Parathyroid adenoma (tissue), 2 donors: ENCODE results near the gene CCDC102A.

Experiments
- H2AFZ ChIP-seq: fragments of 300-600 bp; sonication (generic); one replicate; pipeline ENCODE4 v1.7.0; 2017; ENCODE audit warnings: antibody characterized with exemption, mild to moderate bottlenecking
- H3K27ac ChIP-seq: fragments of 300-600 bp; sonication (generic); one replicate; pipeline ENCODE4 v1.7.0; 2017
- H3K27me3 ChIP-seq: fragments of 300-600 bp; sonication (generic); one replicate; pipeline ENCODE4 v1.7.0; 2017; ENCODE audit warnings: low read length; ENCODE audit not compliant: control insufficient read depth, insufficient read depth
- H3K36me3 ChIP-seq: fragments of 300-600 bp; sonication (generic); one replicate; pipeline ENCODE4 v1.7.0; 2017; ENCODE audit warnings: low read length; ENCODE audit not compliant: control insufficient read depth, insufficient read depth
- H3K4me1 ChIP-seq: fragments of 300-600 bp; sonication (generic); one replicate; pipeline ENCODE4 v1.7.0; 2017; ENCODE audit warnings: control low read depth
- H3K4me2 ChIP-seq: fragments of 300-600 bp; sonication (generic); one replicate; pipeline ENCODE4 v1.7.0; 2017; ENCODE audit warnings: low read length
- H3K4me3 ChIP-seq: fragments of 300-600 bp; sonication (generic); one replicate; pipeline ENCODE4 v1.7.0; 2017; ENCODE audit warnings: low read depth, low read length
- H3K79me2 ChIP-seq: fragments of 300-600 bp; sonication (generic); one replicate; pipeline ENCODE4 v1.7.0; 2017; ENCODE audit warnings: control low read depth
- H3K9ac ChIP-seq: fragments of 300-600 bp; sonication (generic); one replicate; pipeline ENCODE4 v1.7.0; 2017; ENCODE audit warnings: mild to moderate bottlenecking
- H3K9me3 ChIP-seq: fragments of 300-600 bp; sonication (generic); one replicate; pipeline ENCODE4 v1.7.0; 2017; ENCODE audit warnings: low read length; ENCODE audit not compliant: control insufficient read depth
- TF ChIP-seq, protein P1 (sequence below): fragments of 300-600 bp; sonication (generic); IDR thresholded peaks from one replicate; pipeline ENCODE4 v1.7.0; 2017; ENCODE audit warnings: antibody characterized with exemption, mild to moderate bottlenecking
- donor health status: primary hyperparathyroidism.

The CCDC102A gene

DNA sequence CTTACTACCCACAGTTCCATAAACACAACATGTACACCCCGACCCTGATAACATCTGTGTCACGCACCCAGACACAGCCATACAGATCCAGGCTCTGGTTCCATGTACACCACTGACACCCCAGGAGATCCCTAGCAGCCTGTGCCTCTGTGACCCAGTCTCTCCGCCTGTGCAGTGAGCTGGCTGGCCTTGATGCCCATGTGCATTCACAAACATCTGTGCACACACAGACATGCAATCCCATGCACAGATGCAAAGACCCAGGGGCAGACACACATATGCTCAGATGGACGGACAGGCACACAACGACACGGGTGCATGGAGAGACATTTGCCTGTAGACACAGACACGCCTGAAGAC lies 4.1 kb downstream of the CCDC102A start:
- Histone ChIP-seq H2AFZ (no peak overlapping the region), H3K9me3 (no peaks in the 10 kb centered on the region), H3K4me2 (no peak overlapping the region), H3K79me2 (no peaks in the 10 kb centered on the region), H3K36me3 (no peaks in the 10 kb centered on the region), H3K4me3 (no peak overlapping the region), H3K9ac (no peak overlapping the region), H3K27ac (no peak overlapping the region), H3K27me3 (no peaks in the 10 kb centered on the region), H3K4me1 (peaks cover 23% of the 10 kb centered on the region)
- TF ChIP-seq, protein P1, sequence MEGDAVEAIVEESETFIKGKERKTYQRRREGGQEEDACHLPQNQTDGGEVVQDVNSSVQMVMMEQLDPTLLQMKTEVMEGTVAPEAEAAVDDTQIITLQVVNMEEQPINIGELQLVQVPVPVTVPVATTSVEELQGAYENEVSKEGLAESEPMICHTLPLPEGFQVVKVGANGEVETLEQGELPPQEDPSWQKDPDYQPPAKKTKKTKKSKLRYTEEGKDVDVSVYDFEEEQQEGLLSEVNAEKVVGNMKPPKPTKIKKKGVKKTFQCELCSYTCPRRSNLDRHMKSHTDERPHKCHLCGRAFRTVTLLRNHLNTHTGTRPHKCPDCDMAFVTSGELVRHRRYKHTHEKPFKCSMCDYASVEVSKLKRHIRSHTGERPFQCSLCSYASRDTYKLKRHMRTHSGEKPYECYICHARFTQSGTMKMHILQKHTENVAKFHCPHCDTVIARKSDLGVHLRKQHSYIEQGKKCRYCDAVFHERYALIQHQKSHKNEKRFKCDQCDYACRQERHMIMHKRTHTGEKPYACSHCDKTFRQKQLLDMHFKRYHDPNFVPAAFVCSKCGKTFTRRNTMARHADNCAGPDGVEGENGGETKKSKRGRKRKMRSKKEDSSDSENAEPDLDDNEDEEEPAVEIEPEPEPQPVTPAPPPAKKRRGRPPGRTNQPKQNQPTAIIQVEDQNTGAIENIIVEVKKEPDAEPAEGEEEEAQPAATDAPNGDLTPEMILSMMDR, result no peak

DNA sequence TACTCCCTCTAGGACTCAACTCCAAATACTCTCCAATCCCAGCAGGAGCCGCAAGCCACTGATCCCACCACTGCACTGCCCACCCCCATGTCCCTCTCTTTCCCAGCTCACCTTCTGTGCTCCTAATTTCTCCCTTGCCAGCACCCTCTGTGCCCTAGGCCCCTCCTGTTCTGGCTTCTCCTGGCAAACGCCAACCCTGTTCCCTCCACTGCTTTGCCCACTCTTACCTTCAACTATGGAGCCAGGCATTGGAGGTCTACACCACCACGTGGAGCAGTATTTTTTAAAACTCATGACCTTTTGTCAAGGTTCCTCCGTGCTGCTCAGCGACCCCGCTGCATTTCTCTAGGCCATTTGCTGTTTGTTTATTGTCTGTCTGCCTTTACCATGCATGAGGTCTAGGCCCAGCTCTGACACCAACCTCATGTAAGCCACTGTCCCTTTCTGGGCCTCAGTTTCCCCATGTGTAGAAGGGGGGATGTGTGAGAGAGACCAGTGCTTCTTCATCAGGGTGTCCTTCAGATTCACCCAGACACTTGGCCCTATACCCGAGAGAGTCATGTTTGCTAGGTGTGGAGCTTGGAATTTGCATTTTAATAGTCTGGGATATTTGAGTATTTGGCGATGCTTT lies 4.6 kb downstream of the CCDC102A start:
- H3K27ac ChIP-seq, result no peak overlapping the region
- H3K4me2 ChIP-seq, result no peak overlapping the region
- H3K4me3 ChIP-seq, result no peak overlapping the region
- H3K9me3 ChIP-seq, result no peaks in the 10 kb centered on the region
- H2AFZ ChIP-seq, result no peak overlapping the region
- no peaks in the 10 kb centered on the region for H3K79me2 ChIP-seq
- TF ChIP-seq, protein P1, result no peak
- H3K27me3 ChIP-seq, result no peaks in the 10 kb centered on the region
- H3K36me3 ChIP-seq, result no peaks in the 10 kb centered on the region
- H3K4me1 ChIP-seq, result peaks cover 20% of the 10 kb centered on the region
- H3K9ac ChIP-seq, result no peak overlapping the region

DNA sequence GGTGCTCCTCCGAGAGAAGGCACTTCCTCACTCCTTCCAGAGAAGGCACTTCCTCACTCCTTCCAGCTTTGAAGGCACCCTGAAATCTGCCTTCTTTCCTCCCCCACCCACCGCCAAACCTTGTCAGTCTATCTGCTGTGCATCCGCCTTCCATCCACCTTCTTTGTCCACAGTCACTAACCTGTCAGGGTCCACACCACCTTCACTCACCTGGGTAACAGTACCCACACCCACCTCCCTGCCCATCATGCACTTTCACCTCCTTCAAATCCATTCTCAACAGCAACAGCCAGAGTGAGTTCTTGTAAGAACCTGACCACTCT lies 5.2 kb downstream of the CCDC102A start:
- H3K36me3 ChIP-seq, result no peaks in the 10 kb centered on the region
- no peaks in the 10 kb centered on the region for H3K9me3 ChIP-seq
- TF ChIP-seq, protein P1, result no peak
- no peak overlapping the region for H3K4me2 ChIP-seq
- H3K9ac ChIP-seq, result no peak overlapping the region
- no peaks in the 10 kb centered on the region for H3K27me3 ChIP-seq
- peaks cover 19% of the 10 kb centered on the region for H3K4me1 ChIP-seq
- no peak overlapping the region for H3K4me3 ChIP-seq
- no peak overlapping the region for H3K27ac ChIP-seq
- no peaks in the 10 kb centered on the region for H3K79me2 ChIP-seq
- no peak overlapping the region for H2AFZ ChIP-seq

DNA sequence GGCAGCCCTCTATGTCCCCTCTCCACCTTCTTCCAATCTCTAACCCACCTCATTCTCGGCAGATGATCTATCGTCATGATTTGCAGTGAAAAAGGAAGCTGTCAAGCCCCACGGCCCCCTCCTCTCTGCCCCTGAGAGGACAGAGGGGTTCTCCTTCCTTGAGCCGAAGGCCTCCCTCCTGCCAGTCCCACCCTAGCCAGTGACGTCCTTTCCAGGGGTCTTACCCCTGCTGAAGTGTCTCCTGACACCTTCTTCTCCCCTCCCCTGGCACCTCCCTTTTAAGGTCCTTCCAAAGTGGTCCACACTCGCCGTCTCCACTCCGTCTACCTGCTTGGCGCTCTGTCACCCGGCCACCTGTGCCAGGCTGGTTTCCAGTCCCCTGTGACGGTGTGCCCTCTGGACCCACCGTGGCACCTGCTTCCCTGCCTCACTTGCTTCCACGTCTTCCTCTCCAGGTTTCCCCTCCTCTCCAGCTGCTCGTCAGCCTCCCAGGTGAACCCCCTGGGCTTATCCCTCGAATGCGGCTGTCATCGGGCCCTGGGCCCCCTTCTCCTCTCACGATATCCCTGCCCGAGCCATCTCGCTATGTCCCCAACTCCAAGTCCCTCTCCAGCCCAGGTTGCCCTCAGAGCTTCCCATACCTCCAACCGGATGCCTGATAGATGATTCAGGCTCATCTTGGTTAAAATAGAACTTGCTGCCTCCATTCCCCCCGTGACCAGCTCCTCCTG lies 5.7 kb downstream of the CCDC102A start:
- peaks cover 19% of the 10 kb centered on the region for H3K4me1 ChIP-seq
- TF ChIP-seq, protein P1, result no peak
- H3K9ac ChIP-seq, result no peak overlapping the region
- H3K79me2 ChIP-seq, result no peaks in the 10 kb centered on the region
- no peaks in the 10 kb centered on the region for H3K36me3 ChIP-seq
- no peaks in the 10 kb centered on the region for H3K27me3 ChIP-seq
- no peaks in the 10 kb centered on the region for H3K9me3 ChIP-seq
- no peak overlapping the region for H3K4me2 ChIP-seq
- H3K4me3 ChIP-seq, result no peak overlapping the region
- H3K27ac ChIP-seq, result no peak overlapping the region
- no peak overlapping the region for H2AFZ ChIP-seq

DNA sequence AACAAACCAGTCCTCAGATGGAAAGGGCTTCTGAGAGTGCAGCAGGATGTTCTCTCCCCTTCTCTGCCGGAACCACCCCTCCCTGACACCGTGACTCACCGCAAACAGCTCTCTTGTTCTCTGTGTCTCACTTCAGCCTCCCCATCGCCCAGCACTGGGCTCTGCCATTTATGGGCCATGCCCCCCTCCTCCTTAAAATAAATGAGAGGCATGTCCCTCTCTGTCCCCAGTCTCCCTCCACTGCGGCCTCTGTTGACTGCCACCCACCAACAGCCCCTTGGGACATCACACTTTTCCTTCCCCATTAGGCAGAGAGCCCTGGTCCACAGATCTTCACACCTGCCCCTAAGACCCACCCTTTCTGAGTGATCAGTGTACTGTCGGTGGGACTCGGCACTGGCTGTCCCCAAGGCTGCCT lies 6.3 kb downstream of the CCDC102A start:
- Histone ChIP-seq H3K79me2 (no peaks in the 10 kb centered on the region), H3K4me1 (peaks cover 16% of the 10 kb centered on the region), H3K4me2 (no peak overlapping the region), H3K36me3 (no peaks in the 10 kb centered on the region), H3K27ac (no peak overlapping the region), H2AFZ (no peak overlapping the region), H3K9ac (no peak overlapping the region), H3K4me3 (no peak overlapping the region), H3K9me3 (no peaks in the 10 kb centered on the region), H3K27me3 (no peaks in the 10 kb centered on the region)
- TF ChIP-seq, protein P1, result no peak
